ENCODE results near the gene SLC25A29. TPM values are rescaled to one million over a fixed set of nuclear protein-coding genes. Genes with fewer than 3 reads are reported as not detected.
A peak's percentile ranks its signal among the peaks of the same experiment; 100 is the strongest.
"Not testable (repeated sequence)": the region's sequence is repeated elsewhere in the genome, so short reads cannot be mapped to it uniquely, and the experiment has no call there.

Gene SLC25A29
- total RNA-seq, 1 experiment from 2014 or later: 18.8 TPM

DNA sequence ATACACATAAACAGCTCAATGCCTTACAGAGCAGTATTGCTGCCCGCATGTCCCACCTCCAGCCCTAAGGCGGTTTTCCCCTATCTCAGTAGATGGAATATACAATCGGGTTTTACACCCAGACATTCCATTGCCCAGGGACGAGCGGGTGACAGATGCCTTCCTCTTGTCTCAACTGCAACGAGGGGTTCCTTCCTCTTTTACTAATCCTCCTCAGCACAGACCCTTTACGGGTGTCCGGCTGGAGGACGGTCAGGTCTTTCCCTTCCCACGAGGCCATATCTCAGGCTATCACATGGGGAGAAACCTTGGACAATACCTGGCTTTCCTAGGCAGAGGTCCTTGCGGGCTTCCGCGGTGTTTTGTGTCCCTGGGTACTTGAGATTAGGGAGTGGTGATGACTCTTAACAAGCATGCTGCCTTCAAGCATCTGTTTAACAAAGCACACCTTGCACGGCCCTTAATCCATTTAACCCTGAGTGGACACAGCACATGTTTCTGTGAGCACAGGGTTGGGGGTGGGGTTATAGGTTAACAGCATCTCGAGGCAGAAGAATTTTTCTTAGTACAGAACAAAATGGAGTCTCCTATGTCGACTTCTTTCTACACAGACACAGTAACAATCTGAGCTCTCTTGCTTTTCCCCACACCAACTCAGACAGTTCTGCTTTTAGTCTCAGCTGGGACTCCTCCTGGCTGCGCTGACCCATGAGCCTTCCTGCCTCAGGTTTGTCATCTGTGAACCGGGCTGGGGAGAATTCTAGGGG lies 6.0 kb upstream of the SLC25A29 start:
- DNase-seq (ENCODE audit: low read depth): not testable (repeated sequence)

GRCh38 chr14:100309028-100309737 lies 2.9 kb upstream of the SLC25A29 start:
- DNase-seq (ENCODE audit: low read depth): no peak

GRCh38 chr14:100308427-100308792 lies 2.2 kb upstream of the SLC25A29 start:
- DNase-seq (ENCODE audit: low read depth): not testable (repeated sequence)

DNA sequence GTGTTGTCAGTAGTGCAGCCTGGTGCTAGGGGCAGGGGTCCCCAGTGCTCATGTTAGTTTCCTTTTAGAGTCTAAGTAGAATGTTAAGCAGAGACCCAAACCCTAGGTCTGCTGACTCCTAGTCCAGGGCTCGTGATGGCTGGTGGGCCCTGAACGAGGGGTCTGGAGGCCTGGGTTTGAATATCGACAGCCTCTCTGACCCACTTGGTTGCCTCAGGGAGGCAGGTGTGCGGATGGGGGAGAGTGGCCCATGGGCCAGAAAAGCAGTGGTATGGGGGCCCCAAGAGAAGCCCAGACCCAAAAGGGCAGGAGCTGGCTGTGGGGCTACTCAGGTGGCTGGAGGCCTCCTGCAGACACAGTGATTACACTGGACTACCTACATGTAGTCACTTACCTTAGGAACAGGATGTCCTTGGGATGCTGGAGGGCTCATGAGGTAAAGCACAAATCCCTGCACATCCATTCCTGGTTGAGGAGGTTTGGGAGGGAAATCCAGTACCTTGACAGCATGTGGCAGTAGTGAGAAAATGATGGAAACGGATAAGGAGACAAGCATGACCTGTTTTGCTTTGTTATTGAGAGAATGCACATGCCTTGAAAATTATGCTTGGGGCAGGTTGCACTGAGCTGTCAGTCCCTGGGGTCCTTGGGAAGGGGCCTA lies 1.7 kb upstream of the SLC25A29 start:
- DNase-seq (ENCODE audit: low read depth): no peak

- DNase-seq (ENCODE audit: low read depth): no peak
Measured at GRCh38 chr14:100306998-100307765, 938 bp upstream of the SLC25A29 start.

DNA sequence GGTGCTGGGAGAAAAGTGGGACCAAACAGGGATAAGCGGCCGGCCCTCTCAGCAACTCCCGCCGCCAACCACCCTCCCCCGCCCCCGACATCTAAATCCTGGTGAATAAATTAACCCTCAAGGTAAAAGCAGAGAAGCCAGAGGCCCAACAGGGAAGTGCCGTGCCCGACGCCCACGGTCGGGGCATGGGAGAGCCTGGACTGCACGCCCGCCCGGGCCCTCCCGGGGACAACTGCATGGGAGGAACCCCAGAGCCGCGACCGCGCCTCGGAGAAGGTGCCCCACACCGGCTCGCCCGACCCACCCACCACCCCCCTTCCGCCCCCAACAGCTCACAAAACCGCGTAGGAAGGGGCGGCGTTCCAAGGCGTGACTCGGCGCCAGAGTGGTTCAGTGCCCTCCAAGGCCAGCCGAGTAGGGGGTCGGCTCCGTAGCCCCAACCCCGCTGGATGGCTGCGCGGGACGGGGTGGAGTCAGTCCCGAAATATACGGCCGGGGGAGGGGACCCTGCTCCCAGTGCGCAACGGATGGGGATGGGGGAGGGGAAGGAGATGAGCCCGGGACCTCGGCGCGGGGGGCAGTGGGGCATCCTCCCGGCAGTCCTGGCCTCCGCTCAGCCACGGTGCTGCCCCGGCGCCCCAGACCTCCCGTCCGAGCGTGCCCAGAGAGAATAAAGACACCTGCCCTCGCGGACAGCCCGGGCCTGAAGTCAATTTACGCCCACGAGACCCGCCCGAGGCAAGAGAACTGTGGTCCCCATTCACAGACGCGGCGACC lies 732 bp downstream of the SLC25A29 start:
- no peak for DNase-seq (ENCODE audit: low read depth)

DNA sequence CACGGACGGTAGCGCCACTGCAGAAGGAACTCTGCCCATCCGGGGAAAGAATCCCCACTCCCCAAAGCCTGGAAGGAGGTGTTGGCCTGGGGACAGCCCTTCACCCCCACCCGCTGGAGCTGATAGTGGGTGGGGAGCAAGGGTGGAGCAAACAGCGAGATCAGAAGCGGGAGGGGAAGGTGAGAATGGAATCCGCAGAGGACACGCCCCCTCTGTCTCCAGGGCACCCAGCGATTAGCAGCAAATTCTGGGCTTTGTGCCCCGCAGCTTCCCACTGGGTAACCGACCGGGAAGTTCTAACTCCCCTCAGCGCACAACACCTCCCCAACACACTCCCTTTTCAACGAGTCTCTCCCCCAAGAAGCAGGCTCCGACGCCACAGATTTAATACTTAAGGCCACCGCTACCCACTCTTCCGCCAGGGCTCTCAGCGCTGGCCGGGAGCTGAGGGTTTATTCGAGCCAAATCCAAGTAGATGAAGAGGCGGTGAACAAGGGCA lies 1.4 kb downstream of the SLC25A29 start:
- no peak for DNase-seq (ENCODE audit: low read depth)

- DNase-seq (ENCODE audit: low read depth): no peak
Measured at GRCh38 chr14:100303925-100304324, 2.3 kb downstream of the SLC25A29 start.

GRCh38 chr14:100303179-100303578 lies 3.1 kb downstream of the SLC25A29 start:
- DNase-seq (ENCODE audit: low read depth): no peak

DNA sequence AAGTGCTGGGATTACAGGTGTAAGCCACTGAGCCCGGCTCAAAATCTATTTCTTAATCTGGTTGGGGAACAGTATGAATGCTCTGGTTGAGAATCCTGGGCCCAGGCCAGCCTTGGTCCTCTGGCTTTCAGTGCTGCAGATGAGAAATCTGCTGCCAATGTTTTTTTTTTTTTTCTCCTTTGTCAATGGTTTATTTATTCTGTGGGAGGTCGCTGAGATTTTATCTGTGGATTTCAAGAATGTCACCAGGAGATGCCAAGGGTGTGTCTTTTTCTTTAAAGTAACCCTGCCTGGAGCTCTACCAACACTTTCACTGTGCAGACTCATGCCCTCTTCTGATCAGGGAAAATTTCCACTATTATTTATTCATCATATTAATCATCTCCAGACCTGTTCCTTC lies 3.6 kb downstream of the SLC25A29 start:
- DNase-seq (ENCODE audit: low read depth): peak; percentile 57

DNA sequence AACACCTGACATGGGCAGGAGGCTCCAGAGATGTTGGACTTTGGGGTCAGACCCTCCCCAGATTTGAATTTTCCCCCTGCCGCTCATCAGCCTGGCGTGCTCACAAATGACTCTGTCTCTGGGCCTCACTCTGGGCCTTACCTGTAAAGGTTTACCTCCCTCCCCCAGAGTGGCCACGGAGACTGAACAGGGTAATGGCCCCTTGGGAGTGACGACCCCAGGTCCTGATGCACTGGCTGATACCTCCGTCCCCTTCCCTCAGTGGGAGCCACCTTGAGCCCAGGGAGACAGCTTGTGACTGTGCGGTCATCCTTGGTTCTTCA lies 7.0 kb downstream of the SLC25A29 start:
- no peak for DNase-seq (ENCODE audit: low read depth)

DNA sequence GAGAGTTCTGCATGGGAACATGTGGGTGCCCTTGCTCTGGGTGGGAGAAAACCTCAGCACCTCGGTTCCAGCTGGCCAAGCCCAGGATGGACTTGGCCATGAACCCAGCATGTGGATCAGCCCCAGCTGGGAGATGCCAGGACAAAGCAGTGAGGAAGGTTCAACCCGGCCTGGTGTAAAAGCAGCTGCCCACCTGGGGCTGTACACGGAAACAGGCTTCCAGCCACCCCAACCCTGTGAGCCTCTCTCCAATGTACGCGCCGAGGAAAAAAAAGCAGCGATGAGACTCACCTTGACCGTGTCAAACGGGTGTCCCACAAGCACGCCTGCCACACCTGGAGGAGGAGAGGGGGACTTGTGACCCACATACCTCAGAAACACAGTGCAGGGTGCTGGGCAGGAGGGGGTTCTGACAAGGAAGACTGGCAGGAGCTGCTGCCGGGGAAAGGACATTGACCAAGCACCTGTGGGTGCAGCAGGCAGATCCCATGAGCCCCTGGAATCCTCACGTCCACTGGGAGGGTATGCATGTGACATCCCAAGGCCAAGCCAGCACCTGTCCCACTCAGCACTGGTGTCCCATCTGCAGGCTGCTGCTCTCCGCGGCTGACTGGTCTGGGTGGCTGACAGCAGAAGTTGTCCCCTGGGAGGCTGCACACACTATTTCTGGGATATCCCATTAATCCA lies 7.5 kb downstream of the SLC25A29 start:
- DNase-seq (ENCODE audit: low read depth): no peak

- DNase-seq (ENCODE audit: low read depth): peak; percentile 62
Measured at GRCh38 chr14:100297320-100298300, 8.6 kb downstream of the SLC25A29 start.

GRCh38 chr14:100296729-100297128 lies 9.5 kb downstream of the SLC25A29 start:
- not testable (repeated sequence) for DNase-seq (ENCODE audit: low read depth)

- no peak for DNase-seq (ENCODE audit: low read depth)
Measured at GRCh38 chr14:100296106-100296651, 10.1 kb downstream of the SLC25A29 start.

GRCh38 chr14:100295376-100296105 lies 10.7 kb downstream of the SLC25A29 start:
- DNase-seq (ENCODE audit: low read depth): no peak

GRCh38 chr14:100294963-100295330 lies 11.3 kb downstream of the SLC25A29 start:
- DNase-seq (ENCODE audit: low read depth): no peak

DNA sequence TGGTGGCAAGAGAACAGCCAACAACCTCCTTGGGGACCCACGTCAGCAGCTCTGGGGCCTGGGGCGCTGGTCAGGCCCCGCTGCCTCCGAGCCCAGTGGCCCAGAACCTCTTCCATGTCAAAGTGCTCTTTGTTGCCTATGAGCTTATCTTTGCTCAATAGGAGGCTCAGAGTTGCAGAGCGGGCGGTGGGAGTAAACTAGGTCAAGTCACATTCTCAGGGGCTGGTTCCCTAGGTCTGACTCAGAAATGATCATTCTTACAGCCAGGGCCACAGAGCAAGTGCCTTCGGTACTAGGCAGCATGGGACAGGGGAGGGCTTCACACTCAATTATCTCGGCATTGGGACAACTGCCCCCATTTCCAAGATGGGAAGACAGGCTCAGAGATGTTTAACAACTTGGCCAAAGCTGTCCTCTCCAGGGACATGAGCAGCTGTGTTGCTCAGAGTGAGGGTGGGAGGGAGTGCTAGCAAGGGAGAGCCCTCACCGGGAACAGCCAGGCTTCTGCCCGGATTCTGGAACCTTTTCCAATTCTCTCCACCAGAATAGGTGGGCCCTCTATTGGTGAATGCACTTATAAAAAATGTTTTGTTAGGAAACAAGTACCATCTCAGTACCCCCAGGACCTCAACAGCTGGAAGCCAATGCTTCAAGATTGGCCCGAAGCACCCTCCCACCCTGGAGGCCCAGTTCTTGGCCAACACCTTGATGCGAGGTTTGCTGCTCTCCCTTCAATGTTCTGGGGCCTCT lies 11.9 kb downstream of the SLC25A29 start:
- DNase-seq (ENCODE audit: low read depth): no peak

Data from M059J (cell line).